CD14-positive monocyte (primary cell): Measurements from ENCODE around the gene ZNF33A. TPM values are rescaled to one million over a fixed set of nuclear protein-coding genes. Genes with fewer than 3 reads are reported as not detected.
A peak's percentile ranks its signal among the peaks of the same experiment; 100 is the strongest.
"Not testable (repeated sequence)": the region's sequence is repeated elsewhere in the genome, so short reads cannot be mapped to it uniquely, and the experiment has no call there.

Experiments
- DNase-seq, 3 donors: peaks; one replicate each; pipeline ENCODE4 v3.0.0-alpha.2; 2011 to 2022
- H2AFZ ChIP-seq: 2 replicates; pipeline ENCODE4 v1.6.0; 2012; ENCODE audit warnings: mild to moderate bottlenecking, low read depth, low read length, inconsistent platforms; ENCODE audit not compliant: insufficient read depth, poor library complexity, severe bottlenecking
- H3K27ac ChIP-seq, 2 donors: 1 replicate in 1 of 2; 2 replicates in 1 of 2; pipeline ENCODE4 v1.5.1; 2012 to 2013; ENCODE audit warnings: low read length in 2 of 2, control low read depth in 1 of 2, inconsistent platforms in 1 of 2, low read depth in 1 of 2, mild to moderate bottlenecking in 1 of 2
- H3K27me3 ChIP-seq, 2 donors: one replicate each; pipeline versions ENCODE4 v1.6.0 to v1.6.1; 2011 to 2013; ENCODE audit warnings: low read length in 2 of 2; ENCODE audit not compliant: control insufficient read depth in 2 of 2, insufficient read depth in 2 of 2
- H3K36me3 ChIP-seq, 2 donors: replicated peaks in 1 of 2; 1 replicate in 1 of 2; 2 replicates in 1 of 2; pipeline versions ENCODE4 v1.5.1 to v1.6.1; 2012 to 2013; ENCODE audit warnings: low read length in 2 of 2, control low read depth in 1 of 2, inconsistent platforms in 1 of 2, mild to moderate bottlenecking in 1 of 2; ENCODE audit not compliant: insufficient read depth in 2 of 2, control insufficient read depth in 1 of 2
- H3K4me1 ChIP-seq, 2 donors: 1 replicate in 1 of 2; 2 replicates in 1 of 2; pipeline versions ENCODE4 v1.5.1 to v1.6.1; 2012 to 2013; ENCODE audit warnings: low read length in 2 of 2, control low read depth in 1 of 2, inconsistent platforms in 1 of 2, mild to moderate bottlenecking in 1 of 2, moderate library complexity in 1 of 2; ENCODE audit not compliant: insufficient read depth in 2 of 2, control insufficient read depth in 1 of 2
- H3K4me2 ChIP-seq: replicated peaks from 2 replicates; pipeline ENCODE3; 2012; ENCODE audit warnings: low read length, moderate library complexity, mild to moderate bottlenecking; ENCODE audit not compliant: poor library complexity, severe bottlenecking; ENCODE audit errors: extremely low read depth
- H3K4me3 ChIP-seq, 3 experiments: fragments of 200-600 bp in 1 of 3; sonication (generic) in 1 of 3; replicated peaks in 1 of 3; 1 replicate in 2 of 3; 2 replicates in 1 of 3; pipeline ENCODE4 v1.5.1; 2011 to 2013; ENCODE audit warnings: low read length in 3 of 3, mild to moderate bottlenecking in 3 of 3, control low read depth in 2 of 3, low read depth in 2 of 3, inconsistent platforms in 1 of 3, moderate library complexity in 1 of 3
- H3K79me2 ChIP-seq: 2 replicates; pipeline ENCODE4 v1.6.0; 2012; ENCODE audit warnings: mild to moderate bottlenecking, control low read depth, inconsistent platforms, low read length, moderate library complexity; ENCODE audit not compliant: insufficient read depth
- H3K9ac ChIP-seq: 2 replicates; pipeline ENCODE4 v1.6.0; 2017; ENCODE audit warnings: low read length, mild to moderate bottlenecking; ENCODE audit not compliant: insufficient read depth, poor library complexity, severe bottlenecking
- H3K9me3 ChIP-seq, 2 donors: replicated peaks in 1 of 2; 1 replicate in 1 of 2; 2 replicates in 1 of 2; pipeline versions ENCODE4 v1.5.1 to v1.6.1; 2012 to 2013; ENCODE audit warnings: low read length in 2 of 2, control low read depth in 1 of 2; ENCODE audit not compliant: control insufficient read depth in 1 of 2, insufficient read depth in 1 of 2
- H4K20me1 ChIP-seq: 2 replicates; pipeline ENCODE4 v1.6.0; 2012; ENCODE audit warnings: mild to moderate bottlenecking, low read length, control low read depth, moderate library complexity; ENCODE audit not compliant: insufficient read depth
- H3K27ac Mint-ChIP-seq, 7 donors: one replicate each; pipeline ENCODE4 v1.8.0; 2020; ENCODE audit warnings: mild to moderate bottlenecking in 7 of 7, mixed read lengths in 7 of 7, moderate library complexity in 6 of 7, inconsistent platforms in 2 of 7
- H3K27me3 Mint-ChIP-seq, 3 donors: one replicate each; pipeline ENCODE4 v1.8.0; 2021 to 2022; ENCODE audit warnings: low read depth in 3 of 3, mild to moderate bottlenecking in 3 of 3, mixed read lengths in 3 of 3, moderate library complexity in 3 of 3, inconsistent platforms in 1 of 3
- H3K36me3 Mint-ChIP-seq, 2 donors: one replicate each; pipeline ENCODE4 v1.8.0; 2020; ENCODE audit warnings: mixed read lengths in 2 of 2, inconsistent platforms in 1 of 2, mild to moderate bottlenecking in 1 of 2
- H3K4me1 Mint-ChIP-seq: one replicate; pipeline ENCODE4 v1.8.0; 2020; ENCODE audit warnings: mild to moderate bottlenecking, mixed read lengths
- H3K4me3 Mint-ChIP-seq, 2 donors: one replicate each; pipeline ENCODE4 v1.8.0; 2020; ENCODE audit warnings: mild to moderate bottlenecking in 2 of 2, mixed read lengths in 2 of 2, moderate library complexity in 1 of 2
- H3K9me3 Mint-ChIP-seq, 7 donors: one replicate each; pipeline ENCODE4 v1.8.0; 2020 to 2022; ENCODE audit warnings: mixed read lengths in 7 of 7, mild to moderate bottlenecking in 6 of 7, moderate library complexity in 6 of 7, inconsistent platforms in 2 of 7
- CTCF ChIP-seq: fragments of 200-600 bp; IDR thresholded peaks from one replicate; pipeline ENCODE4 v1.8.0; 2022; ENCODE audit warnings: antibody characterized with exemption, mild to moderate bottlenecking
- WGBS: methylation state at CpG from one replicate; pipeline ENCODE4 v1.1.5; 2013; ENCODE audit warnings: missing lambda C conversion rate; ENCODE audit not compliant: insufficient coverage; 5-methylcytosine and 5-hydroxymethylcytosine counted together
- intact Hi-C, 2 donors: fragments of 100-400 bp; cut with micrococcal nuclease; formaldehyde crosslinking; loops; one replicate each; pipeline versions ENCODE4 v1.15.0 to v1.15.1; 2023
- polyA plus RNA-seq, 3 donors: library from polyadenylated mRNA; depleted of rRNA in 1 of 3; unstranded in 2 of 3; stranded (reverse) in 1 of 3; fragments of 300-500 nt in 2 of 3; fragments of >200 nt in 1 of 3; fragmentation: Illumina TruSeq in 2 of 3; gene quantifications; 1 replicate in 2 of 3; 2 replicates in 1 of 3; pipeline ENCODE4 v1.2.3, GENCODE V29; 2012 to 2021

ZNF33A gene
- polyA plus RNA-seq, 3 donors = 10.0 to 24.8 (median 10.3) TPM

- H3K4me2 ChIP-seq = not testable (repeated sequence)
Measured at GRCh38 chr10:38069663-38070062, 59.2 kb downstream of the ZNF33A start.

DNA sequence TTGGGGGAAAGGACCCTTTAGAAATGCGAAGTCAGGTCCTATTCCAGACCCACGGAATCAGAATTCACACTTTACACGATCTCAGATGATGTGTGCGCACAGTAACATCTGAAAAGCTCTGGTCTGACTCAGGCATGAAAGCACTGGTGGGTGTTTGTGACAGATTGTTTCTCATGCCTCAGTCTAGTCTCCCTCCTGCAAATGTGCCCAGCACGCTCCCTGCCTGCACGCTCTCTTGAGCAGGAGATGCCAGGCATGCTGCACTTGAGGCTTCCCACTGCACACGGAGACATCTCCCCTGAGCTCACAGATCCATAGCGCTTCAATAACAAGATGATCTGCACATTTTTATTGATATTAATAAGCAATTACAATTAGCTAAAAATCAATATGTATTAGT lies 60.0 kb downstream of the ZNF33A start:
- Mint-ChIP-seq H3K4me1 (peaks cover 7% of the 10 kb centered on the region), H3K9me3 (peaks cover 3 to 18% (median 10%) of the 10 kb centered on the region in 7 donors), H3K27me3 (peaks cover 0 to 3% (median 3%) of the 10 kb centered on the region in 3 donors), H3K36me3 (no peaks in the 10 kb centered on the region), H3K4me3 (no peak overlapping the region), H3K27ac (no peak overlapping the region)
- no peak overlapping the region for H3K27ac ChIP-seq
- 96% methylated on average over 4 of the region's 8 CpGs for WGBS
- H3K4me3 ChIP-seq = no peak overlapping the region
- H3K27me3 ChIP-seq = no peaks in the 10 kb centered on the region
- no peak for DNase-seq
- H3K79me2 ChIP-seq = no peaks in the 10 kb centered on the region
- H2AFZ ChIP-seq = no peak overlapping the region
- H3K36me3 ChIP-seq = no peaks in the 10 kb centered on the region
- H4K20me1 ChIP-seq = no peaks in the 10 kb centered on the region
- H3K4me1 ChIP-seq = no peaks in the 10 kb centered on the region
- TF ChIP-seq CTCF = no peak
- H3K9ac ChIP-seq = no peak overlapping the region
- H3K9me3 ChIP-seq = peaks cover 0 to 5% of the 10 kb centered on the region in 2 donors
- no peak overlapping the region for H3K4me2 ChIP-seq
- intact Hi-C loops = no loop called here

More at GRCh38 chr10:38069663-38070062, 59.2 kb downstream of the ZNF33A start:
- H3K27me3 Mint-ChIP-seq, H3K27ac Mint-ChIP-seq, intact Hi-C loops, H3K9me3 ChIP-seq, H3K79me2 ChIP-seq, DNase-seq, H2AFZ ChIP-seq, H3K36me3 Mint-ChIP-seq, H4K20me1 ChIP-seq, H3K27me3 ChIP-seq, H3K4me1 ChIP-seq, H3K36me3 ChIP-seq, H3K9ac ChIP-seq, H3K4me1 Mint-ChIP-seq, H3K4me3 ChIP-seq, H3K27ac ChIP-seq: not testable (repeated sequence)
- no CpG with 5 or more reads among the region's 1 CpG for WGBS
- Mint-ChIP-seq H3K9me3 (peaks cover 0 to 21% (median 8%) of the 10 kb centered on the region in 7 donors), H3K4me3 (peak overlapping the region in 1 of 2 donors; percentile 28)
